NCI-H1436 treated with DMSO at 0.1 percent for 48 hours (cell line): ENCODE data around the gene EPC1.
A peak's percentile ranks its signal among the peaks of the same experiment; 100 is the strongest.
"Not testable (repeated sequence)": the region's sequence is repeated elsewhere in the genome, so short reads cannot be mapped to it uniquely, and the experiment has no call there.

Source experiments
- DNase-seq: peaks from one replicate; lab custom pipeline; 2025; lab: John Stamatoyannopoulos, UW

The EPC1 gene

GRCh38 chr10:32371101-32371500 lies 24.1 kb upstream of the EPC1 start:
- no peak for DNase-seq

GRCh38 chr10:32367793-32368453 lies 21.0 kb upstream of the EPC1 start:
- no peak for DNase-seq

- no peak for DNase-seq
Observed at GRCh38 chr10:32366588-32366987, 19.6 kb upstream of the EPC1 start.

- no peak for DNase-seq
Observed at GRCh38 chr10:32366111-32366510, 19.2 kb upstream of the EPC1 start.

GRCh38 chr10:32365404-32365803 lies 18.4 kb upstream of the EPC1 start:
- DNase-seq, result not testable (repeated sequence)

- DNase-seq, result no peak
Observed at GRCh38 chr10:32362571-32362970, 15.6 kb upstream of the EPC1 start.

- no peak for DNase-seq
Observed at GRCh38 chr10:32360884-32361283, 13.9 kb upstream of the EPC1 start.

- no peak for DNase-seq
Observed at GRCh38 chr10:32360241-32360640, 13.3 kb upstream of the EPC1 start.

GRCh38 chr10:32357056-32357735 lies 10.2 kb upstream of the EPC1 start:
- DNase-seq, result no peak

- DNase-seq, result not testable (repeated sequence)
Observed at GRCh38 chr10:32354690-32355089, 7.7 kb upstream of the EPC1 start.

GRCh38 chr10:32350811-32351350 lies 3.9 kb upstream of the EPC1 start:
- DNase-seq, result no peak

- no peak for DNase-seq
Observed at GRCh38 chr10:32349968-32350738, 3.2 kb upstream of the EPC1 start.

- DNase-seq, result no peak
Observed at GRCh38 chr10:32349199-32349585, 2.2 kb upstream of the EPC1 start.

GRCh38 chr10:32348297-32349198 lies 1.6 kb upstream of the EPC1 start:
- DNase-seq, result no peak

GRCh38 chr10:32347363-32348022 lies 535 bp upstream of the EPC1 start:
- no peak for DNase-seq

GRCh38 chr10:32346134-32346550 lies 816 bp downstream of the EPC1 start:
- DNase-seq, result peak; percentile 82

GRCh38 chr10:32341596-32341995 lies 5.4 kb downstream of the EPC1 start:
- no peak for DNase-seq

- no peak for DNase-seq
Observed at GRCh38 chr10:32340596-32341180, 6.3 kb downstream of the EPC1 start.

- no peak for DNase-seq
Observed at GRCh38 chr10:32338262-32338661, 8.7 kb downstream of the EPC1 start.

GRCh38 chr10:32337350-32337749 lies 9.6 kb downstream of the EPC1 start:
- no peak for DNase-seq

GRCh38 chr10:32333849-32334248 lies 13.1 kb downstream of the EPC1 start:
- no peak for DNase-seq
